Stimulated activated CD4-positive, alpha-beta T cell treated with anti-CD3 and anti-CD28 coated beads, Interleukin-15, amount 100 ng/mL, for 48 hours (primary cell): ENCODE measurements around the gene FCRL6.
A peak's percentile ranks its signal among the peaks of the same experiment; 100 is the strongest.

Source experiments
- DNase-seq, 2 donors: peaks; one replicate each; pipeline ENCODE4 v3.0.0-alpha.2; 2020; ENCODE audit warnings: low read depth in 2 of 2

FCRL6 gene

GRCh38 chr1:159835356-159835755 is 33.2 kb downstream of the FCRL6 start:
- no peak for DNase-seq

GRCh38 chr1:159835862-159836525 is 33.8 kb downstream of the FCRL6 start:
- no peak for DNase-seq

GRCh38 chr1:159838715-159839114 is 36.6 kb downstream of the FCRL6 start:
- DNase-seq = no peak

GRCh38 chr1:159839116-159839849 is 37.1 kb downstream of the FCRL6 start:
- DNase-seq = no peak

GRCh38 chr1:159841749-159842148 is 39.6 kb downstream of the FCRL6 start:
- DNase-seq = no peak

- DNase-seq = no peak
These were observed 41.3 kb downstream of the FCRL6 start for GRCh38 chr1:159843459-159843858.

- no peak for DNase-seq
These were observed 43.8 kb downstream of the FCRL6 start for GRCh38 chr1:159845751-159846629.

- DNase-seq = no peak
These were observed 45.1 kb downstream of the FCRL6 start for GRCh38 chr1:159847231-159847630.

GRCh38 chr1:159848326-159848725 is 46.2 kb downstream of the FCRL6 start:
- DNase-seq = no peak

- DNase-seq = no peak
These were observed 47.6 kb downstream of the FCRL6 start for GRCh38 chr1:159849626-159850366.

GRCh38 chr1:159851407-159851806 is 49.2 kb downstream of the FCRL6 start:
- no peak for DNase-seq

GRCh38 chr1:159853417-159854115 is 51.4 kb downstream of the FCRL6 start:
- no peak for DNase-seq

- DNase-seq = peak in 1 of 2 donors; percentile 12
These were observed 52.0 kb downstream of the FCRL6 start for GRCh38 chr1:159854116-159854692.

- DNase-seq = peak; percentile 69
These were observed 52.6 kb downstream of the FCRL6 start for GRCh38 chr1:159854693-159855192.

- no peak for DNase-seq
These were observed 53.5 kb downstream of the FCRL6 start for GRCh38 chr1:159855709-159856108.

- no peak for DNase-seq
These were observed 54.4 kb downstream of the FCRL6 start for GRCh38 chr1:159856576-159856975.

- DNase-seq = no peak
These were observed 55.7 kb downstream of the FCRL6 start for GRCh38 chr1:159857889-159858288.

GRCh38 chr1:159859767-159860322 is 57.7 kb downstream of the FCRL6 start:
- DNase-seq = no peak

- DNase-seq = no peak
These were observed 58.3 kb downstream of the FCRL6 start for GRCh38 chr1:159860456-159860855.

- DNase-seq = no peak
These were observed 59.1 kb downstream of the FCRL6 start for GRCh38 chr1:159861218-159861617.
